Stimulated activated CD4-positive, alpha-beta T cell treated with anti-CD3 and anti-CD28 coated beads, Interleukin-4, amount 100 ng/mL, for 4 hours (primary cell): Measurements from ENCODE around the gene BICD1.
"Not testable (repeated sequence)": the region's sequence is repeated elsewhere in the genome, so short reads cannot be mapped to it uniquely, and the experiment has no call there.

Experiments
- DNase-seq, 2 experiments: peaks; one replicate each; pipeline ENCODE4 v3.0.0-alpha.2; 2020

Gene BICD1

DNA sequence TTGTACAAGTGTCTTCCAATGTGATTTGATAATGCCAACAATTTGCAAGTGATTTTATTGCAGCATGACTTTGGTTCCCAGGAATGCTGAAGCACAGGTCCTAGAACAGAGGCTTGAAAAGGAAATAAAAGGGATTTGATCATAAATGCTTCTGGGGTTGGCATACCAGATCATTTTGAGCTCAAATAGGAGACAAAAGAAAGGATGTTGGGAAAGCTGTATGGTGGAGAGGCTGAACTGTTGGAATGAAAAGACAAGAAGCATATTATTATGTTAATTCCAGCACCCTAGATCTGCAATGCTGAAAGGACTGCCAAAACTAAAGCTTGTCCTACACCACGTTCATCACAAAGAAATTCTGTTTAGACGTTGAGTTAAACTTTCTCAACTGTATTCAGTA is 143.1 kb downstream of the BICD1 start:
- DNase-seq: no peak

GRCh38 chr12:32252199-32253073 is 145.8 kb downstream of the BICD1 start:
- DNase-seq: no peak

GRCh38 chr12:32253154-32253790 is 146.6 kb downstream of the BICD1 start:
- no peak for DNase-seq

DNA sequence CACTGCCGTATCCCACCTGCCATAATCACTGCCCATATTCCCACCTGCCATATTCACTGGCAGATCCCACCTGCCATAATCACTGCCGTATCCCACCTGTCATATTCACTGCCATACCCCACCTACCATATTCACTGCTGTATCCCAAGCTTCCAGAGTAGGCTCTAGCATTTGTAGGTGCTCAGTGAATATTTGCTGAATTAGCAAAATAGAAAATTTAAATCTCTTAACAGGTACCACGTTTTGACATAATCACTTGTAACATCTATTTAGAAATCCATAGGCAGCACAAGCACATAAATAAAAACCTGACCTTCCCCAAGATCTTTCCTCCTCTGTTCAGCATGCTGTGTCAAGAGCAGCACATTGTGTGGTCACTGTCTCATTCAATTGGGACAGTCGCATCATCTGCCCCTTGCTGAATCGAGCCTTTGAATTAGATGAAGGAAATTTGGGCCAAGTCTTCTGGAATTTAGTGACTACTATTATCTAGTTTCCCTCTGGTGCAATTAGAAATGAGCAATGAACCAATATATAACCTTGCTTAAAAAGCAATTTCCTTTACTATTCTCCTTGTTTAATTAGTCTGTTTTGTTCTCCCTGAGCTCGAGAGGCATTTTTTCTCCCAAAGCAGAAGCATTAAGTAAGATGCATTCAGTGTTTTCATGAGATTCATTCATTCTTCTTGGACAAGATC is 147.8 kb downstream of the BICD1 start:
- DNase-seq: no peak

GRCh38 chr12:32255588-32255987 is 148.9 kb downstream of the BICD1 start:
- DNase-seq: no peak

GRCh38 chr12:32257695-32258496 is 151.2 kb downstream of the BICD1 start:
- DNase-seq: no peak

DNA sequence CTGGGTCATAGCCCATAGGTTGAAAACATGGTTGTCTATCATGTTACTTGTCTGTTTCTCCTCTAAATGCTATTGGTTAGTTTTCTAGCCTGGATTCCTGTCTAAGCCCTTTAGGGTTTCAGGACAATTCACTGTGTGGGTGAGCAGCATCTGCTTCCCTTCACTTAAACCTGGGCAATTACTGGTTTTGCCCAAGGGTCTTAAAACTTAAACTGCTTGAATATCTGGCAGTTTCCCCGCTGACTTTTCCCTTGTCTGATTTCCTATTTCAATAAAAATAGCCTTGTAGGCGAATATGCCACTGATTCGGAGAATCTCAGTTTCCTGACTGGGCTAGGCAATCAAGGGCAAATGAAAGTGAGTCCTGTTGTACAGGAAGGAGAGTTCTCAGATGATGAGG is 154.0 kb downstream of the BICD1 start:
- DNase-seq: no peak

DNA sequence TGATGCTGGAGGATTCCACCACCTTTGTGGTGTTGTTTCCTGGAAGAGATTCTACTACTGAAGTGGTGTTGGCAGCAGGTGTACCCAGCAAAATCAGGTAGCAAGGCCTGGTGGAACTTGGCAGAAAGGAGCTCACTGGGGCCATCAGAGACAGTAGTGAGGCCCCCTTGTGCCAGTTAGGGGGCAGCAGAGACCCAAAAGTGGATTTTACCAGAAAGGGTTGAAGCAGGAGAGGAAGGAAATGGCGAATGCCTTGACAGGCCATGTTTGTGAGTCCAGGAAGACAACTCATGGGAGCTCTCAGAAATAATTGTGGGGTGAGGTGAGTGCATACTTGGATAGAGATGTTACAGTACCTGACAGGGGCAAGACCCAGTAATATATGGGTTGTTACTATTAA is 155.0 kb downstream of the BICD1 start:
- no peak for DNase-seq

- DNase-seq: no peak
Measured at GRCh38 chr12:32264961-32265360, 158.3 kb downstream of the BICD1 start.

DNA sequence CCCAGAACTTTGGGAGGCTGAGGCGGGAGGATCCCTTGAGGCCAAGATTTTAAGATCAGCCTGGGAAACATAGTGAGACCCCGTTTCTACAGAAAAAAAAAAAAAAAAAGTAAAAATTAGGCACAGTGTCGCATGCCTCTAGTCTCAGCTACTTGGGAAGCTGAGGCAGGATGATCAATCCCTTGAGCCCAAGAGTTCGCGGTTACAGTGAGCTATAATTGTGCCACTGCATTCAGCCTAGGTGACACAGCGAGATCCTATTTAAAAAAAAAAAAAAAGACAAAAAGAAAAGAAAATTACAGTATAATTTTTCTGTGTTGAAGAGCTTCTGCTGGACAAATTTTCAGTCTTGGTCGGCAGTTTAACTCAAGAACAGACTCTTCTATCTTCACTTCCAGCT is 158.8 kb downstream of the BICD1 start:
- DNase-seq: no peak

DNA sequence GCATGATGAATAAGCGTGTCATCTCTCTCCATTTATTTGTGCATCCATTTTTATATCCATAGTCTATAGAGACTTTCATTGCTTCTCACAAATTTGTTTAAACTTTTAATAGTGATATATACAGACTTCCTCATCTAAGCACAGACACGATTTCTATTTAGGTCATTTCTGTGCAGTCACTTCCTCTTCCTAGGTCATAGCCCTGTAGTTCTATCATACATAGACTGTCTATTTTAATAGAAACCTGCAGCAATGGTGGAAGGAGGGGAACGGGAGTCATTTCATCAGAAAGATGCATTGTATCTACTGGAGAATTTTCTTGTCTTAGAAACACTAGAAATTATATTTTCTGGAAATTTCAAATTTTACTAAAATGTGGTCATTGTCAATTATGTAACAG is 159.3 kb downstream of the BICD1 start:
- DNase-seq: no peak

DNA sequence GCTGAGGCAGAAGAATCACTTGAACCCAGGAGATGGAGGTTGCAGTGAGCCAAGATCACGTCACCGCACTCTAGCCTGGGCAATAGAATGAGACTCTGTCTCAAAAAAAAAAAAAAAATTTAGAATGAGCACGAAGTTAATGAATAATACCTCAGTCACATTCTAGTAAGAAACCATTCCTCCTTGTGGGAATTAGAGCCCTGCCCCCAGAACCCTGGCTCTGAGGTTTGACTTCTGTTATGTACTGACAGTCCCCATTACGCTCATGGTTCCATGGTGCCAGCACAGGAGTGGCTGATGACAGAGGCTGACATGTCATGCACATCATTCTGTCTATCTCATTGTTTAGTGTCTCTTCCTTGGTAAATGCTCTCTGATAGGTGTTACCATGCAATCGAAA is 160.1 kb downstream of the BICD1 start:
- no peak for DNase-seq

GRCh38 chr12:32270818-32271710 is 164.4 kb downstream of the BICD1 start:
- DNase-seq: no peak

DNA sequence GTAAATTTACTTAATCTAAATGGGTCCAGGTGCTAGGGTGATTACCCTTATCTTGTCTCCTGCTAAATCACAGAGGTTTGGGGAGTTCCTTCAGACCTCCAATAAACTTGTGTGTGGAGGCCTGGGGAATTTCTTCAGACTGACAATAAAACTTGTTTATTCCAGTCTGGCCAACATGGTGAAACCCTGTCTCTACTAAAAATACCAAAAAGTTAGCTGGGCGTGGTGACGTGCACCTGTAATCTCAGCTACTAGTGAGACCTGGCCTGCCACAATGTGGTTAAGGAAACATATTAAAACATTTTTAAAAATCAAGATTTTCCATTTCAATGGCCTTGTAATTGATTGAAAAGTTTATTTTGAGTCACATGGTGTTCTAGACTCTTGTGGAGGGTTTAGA is 165.8 kb downstream of the BICD1 start:
- no peak for DNase-seq

- DNase-seq: no peak
Measured at GRCh38 chr12:32273063-32273522, 166.4 kb downstream of the BICD1 start.

GRCh38 chr12:32273712-32274111 is 167.1 kb downstream of the BICD1 start:
- DNase-seq: peak; percentile 15 to 52

DNA sequence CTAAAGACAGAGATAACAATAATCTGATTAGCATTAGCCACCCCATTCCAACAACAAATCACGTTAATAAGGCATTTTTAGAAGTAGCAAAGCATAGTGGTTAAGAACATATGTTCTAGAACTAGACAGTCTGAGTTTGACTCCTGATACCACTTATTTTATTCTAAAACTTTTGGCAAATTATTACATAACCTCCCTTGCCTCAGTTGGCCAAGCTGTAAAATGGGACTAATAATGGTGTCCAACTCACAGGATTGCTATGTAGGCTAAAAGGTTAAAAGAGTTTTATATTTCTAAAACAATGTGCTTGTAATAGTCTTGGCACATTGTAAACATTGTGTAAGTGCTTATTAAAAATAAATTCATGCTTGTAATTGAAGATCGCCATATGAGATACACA is 168.0 kb downstream of the BICD1 start:
- no peak for DNase-seq

DNA sequence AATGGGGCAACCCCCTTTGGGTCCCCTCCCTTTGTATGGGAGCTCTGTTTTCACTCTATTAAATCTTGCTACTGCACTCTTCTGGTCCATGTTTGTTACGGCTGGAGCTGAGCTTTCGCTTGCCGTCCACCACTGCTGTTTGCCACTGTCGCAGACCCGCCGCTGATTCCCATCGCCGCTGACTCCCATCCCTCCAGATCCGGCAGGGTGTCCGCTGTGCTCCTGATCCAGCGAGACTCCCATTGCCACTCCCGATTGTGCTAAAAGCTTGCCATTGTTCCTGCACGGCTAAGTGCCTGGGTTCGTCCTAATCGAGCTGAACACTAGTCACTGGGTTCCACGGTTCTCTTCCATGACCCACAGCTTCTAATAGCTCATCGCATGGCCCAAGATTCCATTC is 168.9 kb downstream of the BICD1 start:
- not testable (repeated sequence) for DNase-seq

DNA sequence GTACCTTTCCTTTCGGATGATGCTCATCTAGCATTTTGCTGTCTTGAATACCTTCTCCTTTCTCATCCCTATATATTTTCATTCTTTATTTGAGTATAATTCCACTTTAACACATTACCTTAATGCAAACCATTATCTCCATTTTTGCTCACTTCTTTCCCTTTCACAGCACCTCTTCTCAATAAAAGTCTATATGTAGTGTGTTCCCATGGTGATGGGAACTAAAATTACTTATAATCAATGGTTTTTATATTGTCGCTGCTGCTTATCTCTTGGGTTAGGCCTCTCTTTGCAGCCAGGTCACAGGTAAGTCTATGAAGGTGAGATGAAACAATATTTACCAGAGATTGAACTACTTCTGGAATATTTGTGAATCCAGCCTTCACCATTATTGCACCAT is 171.1 kb downstream of the BICD1 start:
- no peak for DNase-seq

- DNase-seq: no peak
Measured at GRCh38 chr12:32281098-32281497, 174.5 kb downstream of the BICD1 start.

DNA sequence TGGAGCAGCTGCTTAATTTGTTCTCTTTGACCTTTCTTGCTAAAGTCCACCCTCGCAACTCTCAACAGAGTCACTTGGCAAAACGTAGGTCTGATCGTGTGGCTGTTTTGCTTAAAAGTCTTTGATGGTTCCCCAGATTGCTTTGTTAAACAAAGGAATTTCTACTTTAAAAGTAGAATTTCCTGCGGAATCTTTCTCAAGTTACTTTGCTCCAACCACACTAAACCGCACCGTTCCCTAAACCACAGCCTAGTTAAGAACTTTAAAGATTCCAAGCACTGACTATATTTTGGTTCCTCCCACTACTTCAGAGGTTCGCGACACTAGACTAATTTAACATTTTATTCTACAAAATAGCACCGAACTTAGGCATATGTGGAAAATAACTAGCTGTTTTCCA is 177.9 kb downstream of the BICD1 start:
- DNase-seq: no peak

DNA sequence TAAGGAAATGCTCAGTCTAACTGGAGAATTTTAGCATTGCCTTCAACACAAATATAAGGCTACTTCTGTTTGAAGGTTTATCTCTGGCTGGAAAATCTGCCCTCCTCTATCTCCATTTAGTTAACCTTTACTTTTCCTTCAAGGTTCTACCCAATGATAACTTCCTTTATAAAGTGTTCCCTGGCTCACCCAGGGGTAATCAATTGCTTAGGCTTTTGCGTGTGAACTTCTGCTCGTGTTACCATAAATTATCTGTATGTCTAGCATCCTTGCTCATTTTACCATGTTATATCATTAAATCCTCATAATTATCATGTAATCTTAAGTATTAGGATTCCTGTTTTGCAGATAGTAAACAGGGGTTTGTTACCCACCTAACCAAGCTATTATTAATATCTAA is 178.4 kb downstream of the BICD1 start:
- no peak for DNase-seq
